AG04450 (cell line): ENCODE data around the gene GSX1. TPM values are rescaled to one million over a fixed set of nuclear protein-coding genes. Genes with fewer than 3 reads are reported as not detected.

Source experiments
- CTCF ChIA-PET: fragments of 300-600, 350-600 bp; formaldehyde crosslinking; extraction: SDS; loops from one replicate; lab custom pipeline; 2022; ENCODE audit warnings: antibody characterized with exemption, inconsistent platforms; lab: Charles Lee
- POLR2A ChIA-PET: fragments of 350-600 bp; formaldehyde crosslinking; extraction: SDS; loops from one replicate; lab custom pipeline; 2021; ENCODE audit warnings: antibody characterized with exemption, inconsistent platforms; lab: Yijun Ruan, JAX
- DNase-seq: peaks from one replicate; pipeline ENCODE4 v3.0.0-alpha.2; 2011; ENCODE audit warnings: low read depth, low spot score
- H3K27ac ChIP-seq: one replicate; pipeline ENCODE4 v1.5.1; 2012; ENCODE audit warnings: low read depth, low read length, control low read depth
- H3K27me3 ChIP-seq: one replicate; pipeline ENCODE4 v1.6.0; 2012; ENCODE audit warnings: low read length; ENCODE audit not compliant: control insufficient read depth, insufficient read depth
- H3K4me3 ChIP-seq: 2 replicates; pipeline ENCODE4 v1.5.1; 2011; ENCODE audit warnings: mild to moderate bottlenecking, low read depth, low read length, control low read depth
- H3K9me3 ChIP-seq: 2 replicates; pipeline ENCODE4 v1.5.1; 2012; ENCODE audit warnings: low read length; ENCODE audit not compliant: control insufficient read depth, insufficient read depth
- CTCF ChIP-seq: IDR thresholded peaks from 2 replicates; pipeline ENCODE4 v1.5.1; 2011; ENCODE audit warnings: low read depth, low read length, control low read depth, inconsistent platforms
- polyA plus RNA-seq: library from polyadenylated mRNA; depleted of rRNA; stranded (reverse); fragments of >200 nt; gene quantifications from 2 replicates; pipeline ENCODE4 v1.2.3, GENCODE V29; 2011

The GSX1 gene
- polyA plus RNA-seq, 1 experiment, result not detected

- CTCF ChIA-PET, result interaction anchor here (1.0 to 1.9 kb wide), 3 partner anchors 72 to 264 kb away, joined by 3 to 4 read pairs (median 4); no protein-coding TSS in a partner anchor
- no peak for TF ChIP-seq CTCF
- Histone ChIP-seq H3K27me3 (peaks cover 65% of the 10 kb centered on the region), H3K27ac (no peak overlapping the region), H3K9me3 (peaks cover 11% of the 10 kb centered on the region), H3K4me3 (no peak overlapping the region)
- POLR2A ChIA-PET, result no interaction called here
- no peak for DNase-seq
Measured at GRCh38 chr13:27796544-27797227, 4.4 kb downstream of the GSX1 start.

- TF ChIP-seq CTCF, result peak; percentile 35
- POLR2A ChIA-PET, result no interaction called here
- peaks cover 60% of the 10 kb centered on the region for H3K27me3 ChIP-seq
- H3K9me3 ChIP-seq, result peaks cover 6% of the 10 kb centered on the region
- CTCF ChIA-PET, result interaction anchor here (1.9 kb wide), 1 partner anchor 265 kb away, joined by 4 read pairs; no protein-coding TSS in a partner anchor
- no peak overlapping the region for H3K4me3 ChIP-seq
- no peak for DNase-seq
- H3K27ac ChIP-seq, result no peak overlapping the region
Measured at GRCh38 chr13:27797228-27797624, 4.9 kb downstream of the GSX1 start.

GRCh38 chr13:27806744-27807387, 14.6 kb downstream of the GSX1 start:
- H3K27me3 ChIP-seq, result peaks cover 2% of the 10 kb centered on the region
- TF ChIP-seq CTCF, result no peak
- CTCF ChIA-PET, result interaction anchor here (2.3 kb wide), 1 partner anchor 20 kb away, joined by 11 read pairs; no protein-coding TSS in a partner anchor
- DNase-seq, result no peak
- no peak overlapping the region for H3K4me3 ChIP-seq
- POLR2A ChIA-PET, result no interaction called here
- H3K27ac ChIP-seq, result no peak overlapping the region
- H3K9me3 ChIP-seq, result no peaks in the 10 kb centered on the region

- no peak for TF ChIP-seq CTCF
- ChIA-PET POLR2A (no interaction called here), CTCF (no interaction called here)
- no peaks in the 10 kb centered on the region for H3K9me3 ChIP-seq
- DNase-seq, result no peak
- H3K27me3 ChIP-seq, result peaks cover 10% of the 10 kb centered on the region
- no peak overlapping the region for H3K27ac ChIP-seq
- no peak overlapping the region for H3K4me3 ChIP-seq
Measured at GRCh38 chr13:27808851-27809550, 16.7 kb downstream of the GSX1 start.
